Activated T-helper 17 cell treated with anti-CD3 and anti-CD28 coated beads, Interleukin-2, amount 50 U/mL, for 72 hours (primary cell): Measurements from ENCODE around the gene CAMKK2. TPM values are rescaled to one million over a fixed set of nuclear protein-coding genes. Genes with fewer than 3 reads are reported as not detected.
"Not testable (repeated sequence)": the region's sequence is repeated elsewhere in the genome, so short reads cannot be mapped to it uniquely, and the experiment has no call there.

Experiments used
- ATAC-seq: fragments of 150-1000 bp; cut with Tn5 transposase; replicated peaks from 2 replicates; pipeline ENCODE4 v1.10.0; 2021; ENCODE audit warnings: mild to moderate bottlenecking, moderate library complexity
- H3K27ac Mint-ChIP-seq: one replicate; pipeline ENCODE4 v1.8.0; 2022; ENCODE audit warnings: mixed read lengths
- H3K27me3 Mint-ChIP-seq: one replicate; pipeline ENCODE4 v1.8.0; 2022; ENCODE audit warnings: mixed read lengths
- H3K36me3 Mint-ChIP-seq: one replicate; pipeline ENCODE4 v1.8.0; 2022; ENCODE audit warnings: low read depth, mild to moderate bottlenecking, mixed read lengths
- H3K4me1 Mint-ChIP-seq: one replicate; pipeline ENCODE4 v1.8.0; 2022; ENCODE audit warnings: mixed read lengths
- H3K4me3 Mint-ChIP-seq: one replicate; pipeline ENCODE4 v1.8.0; 2022; ENCODE audit warnings: mild to moderate bottlenecking, mixed read lengths
- H3K9me3 Mint-ChIP-seq: one replicate; pipeline ENCODE4 v1.8.0; 2022; ENCODE audit warnings: mixed read lengths
- total RNA-seq, 2 donors: library from RNA; stranded (reverse); gene quantifications; one replicate each; pipeline ENCODE4 v1.2.3, GENCODE V29; 2022

Gene CAMKK2
- total RNA-seq, 2 donors from 2014 or later, result 16.9 to 30.1 TPM

- no peaks in the 10 kb centered on the region for H3K27me3 Mint-ChIP-seq
- H3K4me1 Mint-ChIP-seq, result no peaks in the 10 kb centered on the region
- no peak overlapping the region for H3K4me3 Mint-ChIP-seq
- peaks cover 27% of the 10 kb centered on the region for H3K36me3 Mint-ChIP-seq
- no peaks in the 10 kb centered on the region for H3K9me3 Mint-ChIP-seq
- ATAC-seq, result no peak
- H3K27ac Mint-ChIP-seq, result no peak overlapping the region
Observed at GRCh38 chr12:121289962-121290361, 6.5 kb downstream of the CAMKK2 start.

GRCh38 chr12:121288986-121289385, 7.5 kb downstream of the CAMKK2 start:
- Mint-ChIP-seq H3K9me3 (no peaks in the 10 kb centered on the region), H3K4me1 (no peaks in the 10 kb centered on the region), H3K4me3 (no peak overlapping the region), H3K27ac (no peak overlapping the region), H3K27me3 (no peaks in the 10 kb centered on the region), H3K36me3 (peaks cover 27% of the 10 kb centered on the region)
- ATAC-seq, result no peak

- H3K4me1 Mint-ChIP-seq, result no peaks in the 10 kb centered on the region
- H3K36me3 Mint-ChIP-seq, result peaks cover 27% of the 10 kb centered on the region
- no peaks in the 10 kb centered on the region for H3K9me3 Mint-ChIP-seq
- no peak for ATAC-seq
- peak overlapping the region; percentile 19 for H3K27ac Mint-ChIP-seq
- H3K27me3 Mint-ChIP-seq, result no peaks in the 10 kb centered on the region
- no peak overlapping the region for H3K4me3 Mint-ChIP-seq
Observed at GRCh38 chr12:121288158-121288845, 8.2 kb downstream of the CAMKK2 start.

GRCh38 chr12:121287267-121287954, 9.1 kb downstream of the CAMKK2 start:
- H3K9me3 Mint-ChIP-seq, result no peaks in the 10 kb centered on the region
- no peak for ATAC-seq
- H3K27ac Mint-ChIP-seq, result no peak overlapping the region
- no peaks in the 10 kb centered on the region for H3K27me3 Mint-ChIP-seq
- peaks cover 19% of the 10 kb centered on the region for H3K36me3 Mint-ChIP-seq
- no peak overlapping the region for H3K4me3 Mint-ChIP-seq
- H3K4me1 Mint-ChIP-seq, result no peaks in the 10 kb centered on the region

- Mint-ChIP-seq H3K9me3 (no peaks in the 10 kb centered on the region), H3K4me1 (no peaks in the 10 kb centered on the region)
Observed at GRCh38 chr12:121285856-121286255, 10.7 kb downstream of the CAMKK2 start.

GRCh38 chr12:121284551-121285390, 11.7 kb downstream of the CAMKK2 start:
- Mint-ChIP-seq H3K27me3 (no peaks in the 10 kb centered on the region), H3K9me3 (no peaks in the 10 kb centered on the region), H3K4me1 (no peaks in the 10 kb centered on the region), H3K27ac (peak overlapping the region; percentile 54), H3K4me3 (no peak overlapping the region), H3K36me3 (no peaks in the 10 kb centered on the region)
- no peak for ATAC-seq

More at GRCh38 chr12:121285856-121286255, 10.7 kb downstream of the CAMKK2 start:
- no peaks in the 10 kb centered on the region for H3K27me3 Mint-ChIP-seq
- no peak overlapping the region for H3K4me3 Mint-ChIP-seq
- no peak for ATAC-seq
- H3K27ac Mint-ChIP-seq, result peak overlapping the region; percentile 54
- H3K36me3 Mint-ChIP-seq, result peaks cover 6% of the 10 kb centered on the region

- no peaks in the 10 kb centered on the region for H3K4me1 Mint-ChIP-seq
- H3K27ac Mint-ChIP-seq, result no peak overlapping the region
Observed at GRCh38 chr12:121283841-121284240, 12.7 kb downstream of the CAMKK2 start.

GRCh38 chr12:121283388-121283787, 13.1 kb downstream of the CAMKK2 start:
- H3K27me3 Mint-ChIP-seq, result no peaks in the 10 kb centered on the region
- peaks cover 5% of the 10 kb centered on the region for H3K36me3 Mint-ChIP-seq
- ATAC-seq, result no peak
- H3K4me3 Mint-ChIP-seq, result no peak overlapping the region
- H3K27ac Mint-ChIP-seq, result no peak overlapping the region
- H3K9me3 Mint-ChIP-seq, result no peaks in the 10 kb centered on the region
- H3K4me1 Mint-ChIP-seq, result no peaks in the 10 kb centered on the region

More at GRCh38 chr12:121283841-121284240, 12.7 kb downstream of the CAMKK2 start:
- Mint-ChIP-seq H3K36me3 (peaks cover under 1% of the 10 kb centered on the region), H3K27me3 (no peaks in the 10 kb centered on the region), H3K4me3 (no peak overlapping the region), H3K9me3 (no peaks in the 10 kb centered on the region)
- no peak for ATAC-seq

- not testable (repeated sequence) for H3K27ac Mint-ChIP-seq, H3K9me3 Mint-ChIP-seq, H3K4me1 Mint-ChIP-seq, H3K27me3 Mint-ChIP-seq, H3K4me3 Mint-ChIP-seq, ATAC-seq, H3K36me3 Mint-ChIP-seq
Observed at GRCh38 chr12:121282910-121283309, 13.6 kb downstream of the CAMKK2 start.

- peak overlapping the region; percentile 54 for H3K27ac Mint-ChIP-seq
- ATAC-seq, result no peak
Observed at GRCh38 chr12:121282072-121282742, 14.3 kb downstream of the CAMKK2 start.

GRCh38 chr12:121281116-121281515, 15.4 kb downstream of the CAMKK2 start:
- ATAC-seq, H3K27ac Mint-ChIP-seq, H3K9me3 Mint-ChIP-seq, H3K27me3 Mint-ChIP-seq, H3K36me3 Mint-ChIP-seq, H3K4me1 Mint-ChIP-seq, H3K4me3 Mint-ChIP-seq: not testable (repeated sequence)

More at GRCh38 chr12:121282072-121282742, 14.3 kb downstream of the CAMKK2 start:
- Mint-ChIP-seq H3K9me3 (no peaks in the 10 kb centered on the region), H3K27me3 (no peaks in the 10 kb centered on the region), H3K4me3 (no peak overlapping the region), H3K4me1 (peaks cover 3% of the 10 kb centered on the region), H3K36me3 (peaks cover 5% of the 10 kb centered on the region)

GRCh38 chr12:121280531-121280930, 16.0 kb downstream of the CAMKK2 start:
- not testable (repeated sequence) for H3K4me3 Mint-ChIP-seq

GRCh38 chr12:121279507-121279915, 17.0 kb downstream of the CAMKK2 start:
- no peaks in the 10 kb centered on the region for H3K27me3 Mint-ChIP-seq
- H3K36me3 Mint-ChIP-seq, result peaks cover 18% of the 10 kb centered on the region
- no peak for ATAC-seq
- no peak overlapping the region for H3K4me3 Mint-ChIP-seq
- no peak overlapping the region for H3K27ac Mint-ChIP-seq
- no peaks in the 10 kb centered on the region for H3K9me3 Mint-ChIP-seq
- peaks cover 6% of the 10 kb centered on the region for H3K4me1 Mint-ChIP-seq

More at GRCh38 chr12:121280531-121280930, 16.0 kb downstream of the CAMKK2 start:
- not testable (repeated sequence) for H3K27ac Mint-ChIP-seq, H3K36me3 Mint-ChIP-seq, H3K27me3 Mint-ChIP-seq, H3K9me3 Mint-ChIP-seq, H3K4me1 Mint-ChIP-seq, ATAC-seq

GRCh38 chr12:121279071-121279375, 17.5 kb downstream of the CAMKK2 start:
- no peak overlapping the region for H3K27ac Mint-ChIP-seq
- no peaks in the 10 kb centered on the region for H3K27me3 Mint-ChIP-seq
- no peaks in the 10 kb centered on the region for H3K9me3 Mint-ChIP-seq
- no peak overlapping the region for H3K4me3 Mint-ChIP-seq
- no peak for ATAC-seq
- peaks cover 18% of the 10 kb centered on the region for H3K36me3 Mint-ChIP-seq
- peaks cover 6% of the 10 kb centered on the region for H3K4me1 Mint-ChIP-seq
